Measurements from ENCODE around the gene RAET1G. TPM values are rescaled to one million over a fixed set of nuclear protein-coding genes. Genes with fewer than 3 reads are reported as not detected.
A peak's percentile ranks its signal among the peaks of the same experiment; 100 is the strongest.
"Not testable (repeated sequence)": the region's sequence is repeated elsewhere in the genome, so short reads cannot be mapped to it uniquely, and the experiment has no call there.

RAET1G gene
- total RNA-seq, 2 experiments from 2014 or later, result not detected

- Mint-ChIP-seq H3K4me1 (peaks cover 24% of the 10 kb centered on the region), H3K27ac (no peak overlapping the region), H3K36me3 (ENCODE audit: low read depth) (no peaks in the 10 kb centered on the region), H3K9me3 (no peaks in the 10 kb centered on the region), H3K4me3 (peak overlapping the region; percentile 71), H3K27me3 (peaks cover 71% of the 10 kb centered on the region)
- ChIA-PET CTCF (interaction anchor here (0.6 to 0.9 kb wide), 2 partner anchors 72 to 83 kb away, joined by 3 to 5 read pairs; no protein-coding TSS in a partner anchor), POLR2A (no interaction called here)
- no peak for DNase-seq
These were observed 536 bp upstream of the RAET1G start for GRCh38 chr6:149923327-149923986.

- H3K36me3 Mint-ChIP-seq (ENCODE audit: low read depth); POLR2A ChIA-PET; DNase-seq; H3K9me3 Mint-ChIP-seq; H3K27ac Mint-ChIP-seq: not testable (repeated sequence)
- peak overlapping the region; percentile 20 for H3K4me3 Mint-ChIP-seq
- H3K27me3 Mint-ChIP-seq, result peaks cover 58% of the 10 kb centered on the region
- H3K4me1 Mint-ChIP-seq, result peaks cover 21% of the 10 kb centered on the region
- CTCF ChIA-PET, result interaction anchor here (1.7 kb wide), 1 partner anchor 94 kb away, joined by 5 read pairs; no protein-coding TSS in a partner anchor
These were observed 830 bp downstream of the RAET1G start for GRCh38 chr6:149922091-149922490.

DNA sequence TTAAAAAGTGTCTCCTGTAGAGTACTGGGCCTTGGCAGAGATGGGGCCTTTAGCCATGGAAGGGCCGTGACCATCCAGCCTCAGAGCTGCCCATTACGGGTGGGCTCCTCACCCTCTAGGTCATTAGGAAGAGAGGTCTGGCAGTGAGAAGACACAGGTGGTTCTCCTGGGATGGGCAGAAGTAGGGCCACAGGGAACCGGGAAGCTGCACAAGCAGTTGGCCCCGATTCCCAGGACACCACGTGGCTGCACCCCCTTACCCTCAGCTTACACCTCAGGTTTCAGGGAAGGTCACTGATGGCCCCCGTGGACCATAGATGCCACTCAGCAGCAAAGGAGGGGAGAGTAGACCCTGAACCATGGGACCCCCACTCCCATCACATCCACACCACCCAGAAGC, 1.6 kb downstream of the RAET1G start:
- peaks cover 54% of the 10 kb centered on the region for H3K27me3 Mint-ChIP-seq
- DNase-seq, result no peak
- no peak overlapping the region for H3K27ac Mint-ChIP-seq
- H3K36me3 Mint-ChIP-seq (ENCODE audit: low read depth), result no peaks in the 10 kb centered on the region
- H3K4me3 Mint-ChIP-seq, result no peak overlapping the region
- H3K4me1 Mint-ChIP-seq, result peaks cover 21% of the 10 kb centered on the region
- ChIA-PET CTCF (interaction anchor here (1.6 to 1.7 kb wide), 2 partner anchors 9 to 95 kb away, joined by 3 to 5 read pairs; no protein-coding TSS in a partner anchor), POLR2A (no interaction called here)
- no peaks in the 10 kb centered on the region for H3K9me3 Mint-ChIP-seq

DNA sequence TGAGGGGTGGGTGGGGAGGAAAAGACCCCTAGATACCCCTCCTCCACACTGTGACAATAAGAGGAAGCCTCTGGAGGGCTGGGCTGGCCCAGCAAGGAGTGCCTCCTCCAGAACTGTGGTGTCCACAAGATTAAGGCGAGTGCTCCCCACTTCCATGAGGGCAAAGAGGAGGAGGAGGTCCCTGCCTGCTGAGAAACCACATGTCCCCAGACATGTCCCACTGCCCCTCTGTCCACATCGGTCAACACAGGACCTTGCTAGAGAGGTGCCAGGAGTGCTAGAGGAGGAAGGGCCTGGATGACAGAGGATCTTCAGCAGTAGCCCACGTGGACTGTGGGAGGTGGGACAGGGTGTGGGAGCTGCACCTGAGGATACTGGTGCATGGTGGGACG, 3.1 kb downstream of the RAET1G start:
- Mint-ChIP-seq H3K36me3 (ENCODE audit: low read depth) (no peaks in the 10 kb centered on the region), H3K27me3 (peaks cover 43% of the 10 kb centered on the region), H3K9me3 (no peaks in the 10 kb centered on the region), H3K27ac (no peak overlapping the region), H3K4me1 (peaks cover 15% of the 10 kb centered on the region), H3K4me3 (no peak overlapping the region)
- CTCF ChIA-PET, result interaction anchor here (1.6 kb wide), 1 partner anchor 8 kb away, joined by 3 read pairs; no protein-coding TSS in a partner anchor
- POLR2A ChIA-PET, result no interaction called here
- DNase-seq, result no peak

GRCh38 chr6:149919126-149919833, 3.6 kb downstream of the RAET1G start:
- Mint-ChIP-seq H3K27me3 (peaks cover 40% of the 10 kb centered on the region), H3K4me1 (peaks cover 15% of the 10 kb centered on the region)
- H3K9me3 Mint-ChIP-seq; H3K4me3 Mint-ChIP-seq; CTCF ChIA-PET; POLR2A ChIA-PET; DNase-seq; H3K27ac Mint-ChIP-seq; H3K36me3 Mint-ChIP-seq (ENCODE audit: low read depth): not testable (repeated sequence)

GRCh38 chr6:149918151-149918905, 4.6 kb downstream of the RAET1G start:
- CTCF ChIA-PET, result no interaction called here
- POLR2A ChIA-PET, result no interaction called here
- H3K4me3 Mint-ChIP-seq, result no peak overlapping the region
- peaks cover 10% of the 10 kb centered on the region for H3K4me1 Mint-ChIP-seq
- H3K9me3 Mint-ChIP-seq, result no peaks in the 10 kb centered on the region
- H3K27me3 Mint-ChIP-seq, result peaks cover 34% of the 10 kb centered on the region
- H3K36me3 Mint-ChIP-seq (ENCODE audit: low read depth), result no peaks in the 10 kb centered on the region
- no peak for DNase-seq
- H3K27ac Mint-ChIP-seq, result no peak overlapping the region

GRCh38 chr6:149917679-149918078, 5.2 kb downstream of the RAET1G start:
- peak; percentile 3 for DNase-seq
- ChIA-PET CTCF (interaction anchor here (0.9 kb wide), 1 partner anchor 899 kb away, joined by 3 read pairs; no protein-coding TSS in a partner anchor), POLR2A (no interaction called here)
- Mint-ChIP-seq H3K27me3 (peaks cover 28% of the 10 kb centered on the region), H3K4me1 (peaks cover 3% of the 10 kb centered on the region), H3K27ac (no peak overlapping the region), H3K4me3 (no peak overlapping the region), H3K9me3 (no peaks in the 10 kb centered on the region), H3K36me3 (ENCODE audit: low read depth) (no peaks in the 10 kb centered on the region)

- Mint-ChIP-seq H3K27me3 (peaks cover 21% of the 10 kb centered on the region), H3K4me3 (no peak overlapping the region), H3K9me3 (no peaks in the 10 kb centered on the region), H3K27ac (no peak overlapping the region), H3K4me1 (no peaks in the 10 kb centered on the region), H3K36me3 (ENCODE audit: low read depth) (no peaks in the 10 kb centered on the region)
- ChIA-PET POLR2A (no interaction called here), CTCF (interaction anchor here (1.0 kb wide), 1 partner anchor 355 kb away, joined by 5 read pairs; no protein-coding TSS in a partner anchor)
- DNase-seq, result no peak
These were observed 6.7 kb downstream of the RAET1G start for GRCh38 chr6:149915970-149916865.

DNA sequence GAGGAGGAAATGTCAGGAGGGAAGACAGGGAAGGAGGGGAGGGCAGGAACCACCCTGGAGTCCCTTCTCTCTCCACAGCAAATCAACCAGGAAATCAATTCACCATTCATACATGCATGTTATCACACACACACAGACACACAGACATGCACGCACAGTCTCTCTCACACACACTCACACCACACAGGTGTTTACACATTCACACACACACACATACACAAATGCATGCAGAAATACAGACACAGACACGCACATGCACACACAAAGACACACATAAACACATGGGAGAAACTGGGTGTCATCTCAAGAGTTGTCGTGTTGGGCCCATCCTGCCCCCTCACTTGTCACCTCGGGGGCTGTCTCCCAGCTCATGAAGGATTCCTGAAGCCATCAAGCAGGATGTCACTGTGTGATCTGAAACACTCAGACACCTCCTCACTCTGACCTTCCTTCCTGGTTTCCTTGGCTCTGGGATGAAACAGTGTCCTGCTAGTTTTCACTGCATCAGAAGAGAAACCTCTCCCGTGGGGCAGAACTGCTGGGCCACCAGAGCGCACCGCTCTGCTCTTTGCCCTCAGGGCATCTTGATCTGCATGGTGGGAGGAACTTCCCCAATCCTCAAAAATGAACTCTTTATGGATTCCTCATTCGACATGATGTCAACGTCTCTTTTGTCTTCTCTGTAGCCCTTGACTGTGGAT, 9.2 kb downstream of the RAET1G start:
- Mint-ChIP-seq H3K4me3 (no peak overlapping the region), H3K27me3 (peaks cover 9% of the 10 kb centered on the region), H3K27ac (no peak overlapping the region), H3K4me1 (no peaks in the 10 kb centered on the region), H3K9me3 (peaks cover 4% of the 10 kb centered on the region), H3K36me3 (ENCODE audit: low read depth) (no peaks in the 10 kb centered on the region)
- CTCF ChIA-PET, result no interaction called here
- DNase-seq, result no peak
- POLR2A ChIA-PET, result no interaction called here

DNA sequence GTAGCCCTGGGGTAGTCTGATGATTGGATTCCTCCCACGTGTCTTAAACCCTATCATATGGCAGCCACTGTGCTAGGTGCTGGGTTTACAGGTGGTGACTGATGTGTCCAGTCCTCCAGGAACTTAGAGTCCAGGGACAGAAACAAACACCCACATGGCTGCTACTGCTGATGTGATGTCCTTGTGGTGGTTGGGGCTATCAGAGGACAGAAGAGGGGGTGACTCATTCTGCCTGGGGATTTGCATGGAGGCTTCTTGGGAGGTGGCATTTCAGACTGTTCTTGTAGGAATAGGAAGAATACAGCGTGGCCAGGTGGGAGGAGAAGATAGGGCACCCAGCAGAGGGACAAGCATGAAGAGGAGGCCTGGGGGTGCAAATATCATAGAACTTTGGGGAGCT, 9.8 kb downstream of the RAET1G start:
- DNase-seq, result no peak
- peaks cover under 1% of the 10 kb centered on the region for H3K36me3 Mint-ChIP-seq (ENCODE audit: low read depth)
- no peak overlapping the region for H3K4me3 Mint-ChIP-seq
- POLR2A ChIA-PET, result no interaction called here
- CTCF ChIA-PET, result no interaction called here
- peaks cover 10% of the 10 kb centered on the region for H3K27me3 Mint-ChIP-seq
- H3K27ac Mint-ChIP-seq, result no peak overlapping the region
- H3K9me3 Mint-ChIP-seq, result peaks cover 7% of the 10 kb centered on the region
- H3K4me1 Mint-ChIP-seq, result no peaks in the 10 kb centered on the region

DNA sequence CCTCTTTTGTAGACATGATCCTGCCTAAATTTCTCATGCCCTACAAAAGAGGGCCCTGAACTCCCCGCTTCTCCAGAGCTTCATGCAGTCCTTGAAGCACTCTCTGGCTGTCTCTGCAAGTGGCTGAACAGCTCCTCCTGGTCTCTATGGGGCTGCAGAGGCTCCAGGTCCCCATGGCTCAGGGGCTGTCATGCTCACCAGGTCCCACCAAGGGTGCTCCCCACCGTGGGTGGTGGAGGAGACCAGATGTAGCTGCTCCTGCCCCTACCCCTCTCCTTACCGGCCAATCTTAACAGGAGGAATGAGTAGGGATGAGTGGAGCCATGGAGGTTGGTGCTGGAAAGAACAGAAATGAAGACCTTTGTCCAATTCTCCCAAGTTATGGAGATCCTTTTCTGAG, 10.2 kb downstream of the RAET1G start:
- POLR2A ChIA-PET; H3K4me1 Mint-ChIP-seq; DNase-seq; CTCF ChIA-PET; H3K4me3 Mint-ChIP-seq; H3K27ac Mint-ChIP-seq; H3K36me3 Mint-ChIP-seq (ENCODE audit: low read depth): not testable (repeated sequence)
- Mint-ChIP-seq H3K27me3 (peaks cover 11% of the 10 kb centered on the region), H3K9me3 (peaks cover 11% of the 10 kb centered on the region)

- Mint-ChIP-seq H3K4me3 (no peak overlapping the region), H3K36me3 (ENCODE audit: low read depth) (peaks cover 3% of the 10 kb centered on the region), H3K9me3 (peaks cover 15% of the 10 kb centered on the region), H3K27ac (peak overlapping the region; percentile 63), H3K4me1 (no peaks in the 10 kb centered on the region), H3K27me3 (peaks cover 11% of the 10 kb centered on the region)
- POLR2A ChIA-PET, result no interaction called here
- DNase-seq, result no peak
- CTCF ChIA-PET, result no interaction called here
These were observed 12.2 kb downstream of the RAET1G start for GRCh38 chr6:149910721-149911151.

Data from activated CD4-positive, alpha-beta T cell treated with anti-CD3 and anti-CD28 coated beads, Interleukin-2, amount 10 ng/mL, durations not matched to agents 7 days and 5 days (primary cell).